HepG2 (cell line): ENCODE measurements around the gene OR1Q1.

Experiments used
- IRF2 ChIP-seq: IDR thresholded peaks from 2 replicates; pipeline ENCODE4 v1.6.1; 2018; ENCODE audit warnings: missing genetic modification reagents, missing compliant biosample characterization
- ISL2 ChIP-seq: sonication (generic); formaldehyde crosslinking; IDR thresholded peaks from 2 replicates; pipeline ENCODE4 v1.5.0; 2020; ENCODE audit warnings: missing genetic modification reagents
- JUN ChIP-seq: sonication (generic); formaldehyde crosslinking; IDR thresholded peaks from 2 replicates; pipeline ENCODE4 v1.4.0; 2020; ENCODE audit warnings: mild to moderate bottlenecking, missing genetic modification reagents
- JUNB ChIP-seq: sonication (generic); formaldehyde crosslinking; IDR thresholded peaks from 2 replicates; pipeline ENCODE4 v1.8.0; 2022; ENCODE audit warnings: missing genetic modification reagents, mild to moderate bottlenecking, borderline replicate concordance
- POLR2A ChIP-seq, 2 experiments: IDR thresholded peaks; 2 replicates each; pipeline ENCODE4 v1.6.1; 2011; ENCODE audit warnings: low read depth in 2 of 2, low read length in 2 of 2, mild to moderate bottlenecking in 1 of 2, moderate library complexity in 1 of 2; ENCODE audit not compliant: insufficient read depth in 1 of 2
- RFX5 ChIP-seq: IDR thresholded peaks from 2 replicates; pipeline ENCODE4 v1.6.1; 2011; ENCODE audit warnings: low read depth, low read length, improper control_type of control experiment
- SETDB1 ChIP-seq: sonication (generic); formaldehyde crosslinking; IDR thresholded peaks from 2 replicates; pipeline ENCODE4 v1.5.1; 2020; ENCODE audit warnings: missing genetic modification reagents, mild to moderate bottlenecking, borderline replicate concordance
- SIN3A ChIP-seq: IDR thresholded peaks from 2 replicates; pipeline ENCODE4 v1.6.1; 2011; ENCODE audit warnings: low read depth, mild to moderate bottlenecking, control low read depth, low read length, borderline replicate concordance
- SMARCC2 ChIP-seq: fragments of 450-650 bp; IDR thresholded peaks from 2 replicates; pipeline ENCODE4 v1.6.1; 2017; ENCODE audit warnings: antibody characterized with exemption, mild to moderate bottlenecking
- TF ChIP-seq, protein P1 (sequence below), 2 experiments: sonication (generic) in 1 of 2; formaldehyde crosslinking in 1 of 2; IDR thresholded peaks; 2 replicates each; pipeline versions ENCODE4 v1.5.1 to v1.6.1; 2011 to 2020; ENCODE audit warnings: borderline replicate concordance in 1 of 2, low read depth in 1 of 2, low read length in 1 of 2, mild to moderate bottlenecking in 1 of 2, missing genetic modification reagents in 1 of 2, moderate library complexity in 1 of 2
- TF ChIP-seq, protein P2 (sequence below): sonication (generic); formaldehyde crosslinking; IDR thresholded peaks from 2 replicates; pipeline ENCODE4 v1.5.0; 2020; ENCODE audit warnings: mild to moderate bottlenecking, missing genetic modification reagents, moderate library complexity

- TF ChIP-seq ISL2 (CRISPR knock-in tag) (no peak), IRF2 (CRISPR knock-in tag) (no peak), SIN3A (no peak), SETDB1 (CRISPR knock-in tag) (no peak), POLR2A (IDR thresholded peaks at IDR 0.05; ENCODE audit: insufficient read depth in 1 of 2, low read depth in 2 of 2, low read length in 2 of 2) (no peak), JUN (CRISPR knock-in tag) (no peak), JUNB (CRISPR knock-in tag) (no peak), RFX5 (no peak), SMARCC2 (no peak)
- TF ChIP-seq, protein P1, sequence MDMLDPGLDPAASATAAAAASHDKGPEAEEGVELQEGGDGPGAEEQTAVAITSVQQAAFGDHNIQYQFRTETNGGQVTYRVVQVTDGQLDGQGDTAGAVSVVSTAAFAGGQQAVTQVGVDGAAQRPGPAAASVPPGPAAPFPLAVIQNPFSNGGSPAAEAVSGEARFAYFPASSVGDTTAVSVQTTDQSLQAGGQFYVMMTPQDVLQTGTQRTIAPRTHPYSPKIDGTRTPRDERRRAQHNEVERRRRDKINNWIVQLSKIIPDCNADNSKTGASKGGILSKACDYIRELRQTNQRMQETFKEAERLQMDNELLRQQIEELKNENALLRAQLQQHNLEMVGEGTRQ (IDR thresholded peaks at IDR 0.05; ENCODE audit: low read depth, low read length), result no peak
- TF ChIP-seq, protein P1 (CRISPR knock-in tag; IDR thresholded peaks at IDR 0.05; ENCODE audit: borderline replicate concordance), result no peak
- TF ChIP-seq, protein P2, sequence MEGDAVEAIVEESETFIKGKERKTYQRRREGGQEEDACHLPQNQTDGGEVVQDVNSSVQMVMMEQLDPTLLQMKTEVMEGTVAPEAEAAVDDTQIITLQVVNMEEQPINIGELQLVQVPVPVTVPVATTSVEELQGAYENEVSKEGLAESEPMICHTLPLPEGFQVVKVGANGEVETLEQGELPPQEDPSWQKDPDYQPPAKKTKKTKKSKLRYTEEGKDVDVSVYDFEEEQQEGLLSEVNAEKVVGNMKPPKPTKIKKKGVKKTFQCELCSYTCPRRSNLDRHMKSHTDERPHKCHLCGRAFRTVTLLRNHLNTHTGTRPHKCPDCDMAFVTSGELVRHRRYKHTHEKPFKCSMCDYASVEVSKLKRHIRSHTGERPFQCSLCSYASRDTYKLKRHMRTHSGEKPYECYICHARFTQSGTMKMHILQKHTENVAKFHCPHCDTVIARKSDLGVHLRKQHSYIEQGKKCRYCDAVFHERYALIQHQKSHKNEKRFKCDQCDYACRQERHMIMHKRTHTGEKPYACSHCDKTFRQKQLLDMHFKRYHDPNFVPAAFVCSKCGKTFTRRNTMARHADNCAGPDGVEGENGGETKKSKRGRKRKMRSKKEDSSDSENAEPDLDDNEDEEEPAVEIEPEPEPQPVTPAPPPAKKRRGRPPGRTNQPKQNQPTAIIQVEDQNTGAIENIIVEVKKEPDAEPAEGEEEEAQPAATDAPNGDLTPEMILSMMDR, result no peak
These were observed at the start of gene OR1Q1 for GRCh38 chr9:122614362-122614761.
